ENCODE results near the gene CDK4.
A peak's percentile ranks its signal among the peaks of the same experiment; 100 is the strongest.

CDK4 gene

GRCh38 chr12:57755454-57756372 is 3.6 kb upstream of the CDK4 start:
- no peak for DNase-seq

DNA sequence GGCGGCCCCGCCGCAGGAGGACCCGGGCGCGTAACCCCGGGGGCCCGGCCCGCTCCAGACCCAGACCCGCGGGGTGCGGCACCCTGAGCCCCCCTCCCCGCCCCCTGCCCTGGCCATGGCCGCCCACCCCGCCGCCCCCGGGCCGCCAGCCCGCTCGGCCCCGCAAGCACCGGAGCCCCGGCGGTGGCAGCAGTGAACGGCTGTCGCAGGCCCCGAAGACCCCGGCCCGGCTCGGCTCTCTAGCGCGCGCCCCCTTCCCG is 3.0 kb upstream of the CDK4 start:
- DNase-seq: no peak

- no peak for DNase-seq
These were observed 2.5 kb upstream of the CDK4 start, which contains the start of gene MARCHF9 for GRCh38 chr12:57754411-57755193. TSS of gene MARCHF9 (plus strand) at chr12:57755103. CDS start at chr12:57755529, 426 bp downstream.

DNA sequence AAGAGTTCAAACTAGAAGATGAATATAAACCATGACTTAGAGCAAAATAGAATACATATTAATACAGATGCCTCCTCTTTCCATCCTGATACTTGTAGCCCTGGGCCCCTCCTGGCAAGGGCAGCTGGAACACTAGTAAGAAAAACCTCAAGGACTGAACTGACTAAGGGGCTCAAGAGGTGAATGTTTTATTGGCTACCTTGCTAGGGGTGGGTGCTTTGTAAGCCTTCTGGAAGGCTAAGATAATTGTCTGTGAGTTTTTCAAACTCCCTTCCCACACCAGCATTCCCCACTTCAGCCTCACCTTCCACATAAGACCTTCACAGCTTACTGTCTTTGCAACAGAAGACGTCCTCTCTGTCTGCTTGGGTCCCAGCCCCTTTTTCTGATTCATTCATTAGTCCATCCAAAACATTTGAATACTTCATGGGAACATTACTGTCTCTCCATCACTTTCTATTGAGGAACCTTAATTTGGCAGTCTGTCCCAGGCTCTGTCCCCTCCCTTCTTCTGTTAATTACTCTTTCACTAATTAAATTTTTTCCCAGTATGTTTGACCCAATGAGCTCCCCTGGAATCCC is 1.7 kb upstream of the CDK4 start:
- no peak for DNase-seq

- no peak for DNase-seq
These were observed 524 bp upstream of the CDK4 start for GRCh38 chr12:57752668-57753000.

- no peak for DNase-seq
These were observed 700 bp downstream of the CDK4 start for GRCh38 chr12:57751432-57751787.

- DNase-seq: no peak
These were observed 1.3 kb downstream of the CDK4 start for GRCh38 chr12:57750561-57751431.

DNA sequence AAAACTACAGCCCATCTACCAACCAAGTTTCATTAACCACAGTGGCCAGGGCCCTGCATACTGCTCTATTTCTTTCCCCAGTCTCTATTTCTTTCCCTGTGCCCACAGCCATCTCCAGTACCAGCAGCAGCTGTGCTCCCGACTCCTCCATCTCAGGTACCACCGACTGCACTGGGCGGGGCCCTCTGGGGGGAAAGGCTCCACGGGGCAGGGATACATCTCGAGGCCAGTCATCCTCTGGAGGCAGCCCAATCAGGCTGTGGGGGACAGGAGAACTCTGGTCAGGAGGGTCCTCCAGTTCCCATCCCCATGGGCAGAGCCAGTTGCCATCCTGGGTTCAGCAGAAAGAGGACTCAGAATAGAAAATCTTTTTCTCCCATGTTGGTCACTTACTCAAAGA is 3.0 kb downstream of the CDK4 start:
- no peak for DNase-seq

DNA sequence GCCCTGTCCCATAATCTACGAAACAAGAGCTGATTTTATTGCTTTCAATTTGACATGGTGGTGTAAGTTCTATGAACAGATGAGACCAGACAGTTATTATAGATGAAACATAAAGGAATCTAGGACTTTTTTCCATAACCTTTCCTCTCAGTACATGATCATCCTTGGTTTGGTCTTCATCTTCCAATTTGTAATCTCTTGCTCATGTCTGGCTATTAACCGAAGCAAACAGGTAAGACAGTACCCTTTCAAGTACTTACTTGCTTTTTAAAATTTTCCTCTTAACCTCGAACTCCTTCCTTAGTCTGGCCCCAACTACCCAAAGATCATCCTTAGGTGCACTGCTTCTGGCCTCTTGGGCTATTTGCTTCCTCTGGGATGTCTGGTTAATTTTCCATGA is 6.1 kb downstream of the CDK4 start:
- no peak for DNase-seq

DNA sequence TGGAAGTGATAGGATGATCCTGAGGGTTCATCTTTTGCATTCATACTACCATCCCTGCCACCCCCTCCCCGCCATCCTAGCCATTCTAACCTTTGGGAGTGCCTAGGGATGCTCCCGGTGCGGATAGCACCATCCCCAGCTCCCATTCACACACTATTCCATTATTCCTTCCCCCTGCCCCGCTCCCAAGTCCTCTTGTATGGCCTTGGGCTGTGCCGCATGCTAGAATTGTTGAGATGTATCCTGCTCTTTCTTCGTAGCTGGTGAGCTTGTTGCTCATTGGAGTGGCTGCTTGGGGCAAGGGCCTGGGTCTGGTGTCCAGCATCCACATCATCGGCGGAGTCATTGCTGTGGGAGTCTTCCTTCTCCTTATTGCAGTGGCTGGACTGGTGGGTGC is 6.6 kb downstream of the CDK4 start:
- no peak for DNase-seq

DNA sequence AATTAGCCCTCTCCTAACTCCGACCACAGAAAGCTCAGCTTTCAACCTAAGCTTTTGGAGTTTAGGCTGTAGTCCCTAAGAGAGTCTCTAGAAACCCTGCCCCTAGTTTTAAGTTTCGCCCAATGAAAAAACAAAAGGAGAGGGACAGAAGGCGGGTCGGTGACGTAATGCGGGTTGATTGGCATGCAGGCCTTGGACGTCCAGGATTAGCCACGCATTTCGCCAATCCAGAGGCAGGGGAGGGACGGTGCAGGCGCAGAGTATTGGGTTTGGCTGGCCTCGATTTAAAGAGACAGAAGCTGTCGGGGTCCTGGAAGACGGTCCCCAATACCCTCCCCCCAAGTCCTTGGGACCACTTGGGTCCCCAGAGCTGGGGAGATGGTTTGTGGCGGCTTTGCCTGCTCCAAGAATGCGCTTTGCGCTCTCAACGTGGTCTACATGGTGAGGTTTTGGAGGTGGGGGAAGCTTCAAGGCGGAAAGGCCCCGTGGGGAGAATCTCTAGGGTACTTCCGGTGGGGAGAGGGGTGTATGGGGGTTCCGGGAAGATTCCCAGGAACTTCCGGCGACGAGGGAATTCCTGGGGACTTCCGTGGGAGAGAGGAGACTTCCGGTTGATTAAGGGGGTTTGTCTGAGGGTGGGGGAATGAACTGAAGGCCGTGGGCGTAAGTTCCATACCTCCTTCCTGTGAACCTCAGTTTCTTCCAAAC is 7.2 kb downstream of the CDK4 start, which contains the start of gene TSPAN31:
Gene TSPAN31, plus strand, starts transcription at position 263 of the 708 bp plus-strand sequence. Its CDS starts 116 bp downstream, at position 379.
- DNase-seq: peak; percentile 91

DNA sequence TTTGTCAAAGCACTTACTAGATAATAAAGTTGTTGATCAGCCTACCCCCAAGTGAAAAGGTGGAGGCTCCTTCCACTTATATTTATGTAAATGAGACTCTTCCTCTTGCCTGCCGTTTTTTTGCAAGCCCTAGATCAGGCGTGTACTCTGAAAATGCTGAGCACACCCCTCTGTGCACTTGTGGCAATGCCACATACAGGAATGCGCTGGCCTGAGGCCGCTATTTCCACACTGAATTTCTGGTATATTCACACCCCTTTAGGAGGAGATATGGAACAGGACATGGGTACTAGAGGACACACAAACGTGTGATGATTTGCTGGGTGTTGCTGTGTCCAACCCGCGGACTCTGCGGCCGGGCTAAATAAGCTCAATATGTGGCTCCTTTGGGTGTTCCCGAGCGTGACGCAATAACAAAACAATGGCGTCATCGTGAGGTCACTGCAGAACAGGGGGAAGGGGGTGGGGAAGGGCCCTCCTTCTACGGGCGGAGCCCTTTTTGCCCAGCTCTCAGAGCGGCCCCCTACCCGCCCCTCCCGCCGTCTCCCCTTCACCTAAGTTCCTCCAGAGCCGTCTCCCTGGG is 7.8 kb downstream of the CDK4 start:
- no peak for DNase-seq

DNA sequence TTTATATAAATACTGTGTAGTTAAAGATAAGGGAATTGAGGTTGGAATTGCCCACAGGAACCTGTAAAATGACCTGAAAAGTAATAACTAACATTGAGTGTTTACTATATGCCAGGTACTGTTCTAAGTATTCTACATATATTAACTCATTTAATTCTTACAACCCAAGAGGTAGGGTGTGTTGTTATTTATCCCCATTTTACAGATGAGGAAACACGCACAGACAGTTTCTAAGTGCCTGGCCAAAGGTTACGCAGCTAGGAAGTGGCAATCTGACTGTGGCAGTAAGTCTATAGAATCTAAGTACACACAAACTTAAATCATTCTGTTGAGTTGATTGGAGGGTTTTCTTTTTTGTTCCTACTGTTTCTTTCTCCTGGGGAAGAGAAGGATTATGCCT is 8.3 kb downstream of the CDK4 start:
- no peak for DNase-seq

- DNase-seq: peak; percentile 11
These were observed 10.0 kb downstream of the CDK4 start for GRCh38 chr12:57741844-57742738.

GRCh38 chr12:57741413-57741789 is 10.7 kb downstream of the CDK4 start:
- no peak for DNase-seq

GRCh38 chr12:57740656-57741412 is 11.3 kb downstream of the CDK4 start:
- peak; percentile 8 for DNase-seq

DNA sequence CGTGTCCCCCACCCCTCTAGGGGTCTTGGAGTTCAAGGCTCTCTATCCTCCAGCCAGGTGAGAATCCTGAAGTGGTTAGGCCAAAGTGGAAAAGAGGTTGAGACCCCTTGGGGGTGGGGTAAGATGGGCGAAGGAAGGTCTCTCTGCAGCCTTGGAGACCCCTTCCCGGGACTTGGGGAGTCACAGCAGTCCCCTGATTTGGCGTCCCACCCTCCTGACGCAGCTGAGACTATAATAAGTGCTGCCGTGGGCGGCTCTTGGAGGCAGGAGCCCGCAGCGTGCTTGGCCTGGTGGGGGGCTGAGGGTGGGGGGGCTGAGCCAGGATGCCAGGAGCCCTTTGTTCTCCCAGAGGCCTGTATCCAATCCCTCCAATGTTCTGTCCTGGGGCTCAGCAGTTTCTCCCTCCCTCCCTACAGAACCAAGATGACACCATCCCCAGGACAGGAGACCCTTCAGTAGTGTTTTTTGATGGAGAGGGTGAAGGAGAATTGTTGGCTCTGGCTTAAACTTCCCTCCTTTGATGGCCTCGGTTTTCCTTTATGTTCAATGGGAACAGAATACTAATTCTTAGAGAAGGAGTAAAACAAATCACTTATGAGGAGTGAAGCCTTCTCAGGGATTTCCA is 12.1 kb downstream of the CDK4 start:
- no peak for DNase-seq

GRCh38 chr12:57739387-57739786 is 12.7 kb downstream of the CDK4 start:
- no peak for DNase-seq

DNA sequence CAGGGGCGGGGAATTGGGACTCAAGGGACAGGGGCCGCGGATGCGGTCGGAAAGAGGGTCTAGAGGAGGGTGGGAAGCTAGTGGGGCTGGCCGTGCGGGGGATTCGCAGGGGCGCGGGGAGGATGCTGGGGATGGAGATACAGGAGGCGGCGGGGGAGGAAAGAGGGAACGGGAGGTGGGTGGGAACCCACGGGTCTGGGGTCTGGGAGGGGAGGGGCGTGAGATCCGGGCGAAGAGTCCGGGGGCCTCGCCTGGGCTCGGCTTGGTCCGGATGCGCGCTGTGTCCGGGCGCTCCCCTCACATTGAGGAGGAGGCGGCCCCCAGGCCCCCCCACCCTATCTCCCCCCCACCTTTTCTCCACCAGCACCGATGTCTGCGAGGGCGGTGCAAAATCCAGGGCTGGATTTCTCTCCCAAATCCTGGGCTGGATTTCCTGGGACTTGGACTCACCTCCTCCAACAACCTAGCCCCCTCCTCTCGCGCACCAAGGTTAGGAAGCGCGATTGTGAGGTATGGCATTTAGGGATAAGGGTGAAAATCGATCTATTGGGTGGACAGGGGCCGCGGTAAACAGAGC is 13.4 kb downstream of the CDK4 start, which contains the start of gene AGAP2:
Gene AGAP2, minus strand, starts transcription at position 82 of the 577 bp plus-strand sequence. CDS start 496 bp downstream, outside the sequence.
- no peak for DNase-seq

Measured in SIG-M5 (cell line).